ENCODE results near the gene NRGN. TPM values are rescaled to one million over a fixed set of nuclear protein-coding genes. Genes with fewer than 3 reads are reported as not detected.

Gene NRGN
- total RNA-seq: 79.9 TPM
- long read RNA-seq, partial matches to known transcripts: 6 of 45 reads
- long read RNA-seq, other reads (novel, unspliced or antisense): 39 of 45 reads

- Histone ChIP-seq H3K27ac (peak within 1 kb of the TSS; percentile 36), H3K4me3 (peak within 1 kb of the TSS; percentile 64), H3K4me1 (peaks cover 12% of the 10 kb centered on the region), H3K27me3 (peaks cover 6% of the 10 kb centered on the region), H3K36me3 (no peaks in the 10 kb centered on the region), H3K9me3 (no peaks in the 10 kb centered on the region)
- intact Hi-C loops (cut with DNase I): no loop called here
- peak; percentile 97 for ATAC-seq
- DNase-seq: peak; percentile 96
- no peak for TF ChIP-seq CTCF (IDR thresholded peaks at IDR 0.05)
These were observed at the start of gene NRGN for GRCh38 chr11:124739479-124740276. Gene NRGN, plus strand, starts transcription at chr11:124739942. Its CDS starts 143 bp downstream, at chr11:124740085.

- no peak for TF ChIP-seq CTCF (IDR thresholded peaks at IDR 0.05)
- Histone ChIP-seq H3K4me3 (no peak overlapping the region), H3K27me3 (no peaks in the 10 kb centered on the region), H3K4me1 (no peaks in the 10 kb centered on the region), H3K9me3 (no peaks in the 10 kb centered on the region), H3K27ac (no peak overlapping the region), H3K36me3 (no peaks in the 10 kb centered on the region)
- DNase-seq: no peak
- intact Hi-C loops (cut with DNase I): no loop called here
- no peak for ATAC-seq
These were observed 46.6 kb upstream of the NRGN start for GRCh38 chr11:124693142-124693541.

- intact Hi-C loops (cut with DNase I): no loop called here
- Histone ChIP-seq H3K27me3 (no peaks in the 10 kb centered on the region), H3K36me3 (no peaks in the 10 kb centered on the region), H3K9me3 (no peaks in the 10 kb centered on the region), H3K4me3 (no peak overlapping the region), H3K4me1 (no peaks in the 10 kb centered on the region), H3K27ac (no peak overlapping the region)
- no peak for DNase-seq
- TF ChIP-seq CTCF (IDR thresholded peaks at IDR 0.05): no peak
- no peak for ATAC-seq
These were observed 40.2 kb upstream of the NRGN start for GRCh38 chr11:124699547-124699946.

GRCh38 chr11:124700028-124700427, 39.7 kb upstream of the NRGN start:
- H3K4me1 ChIP-seq: no peaks in the 10 kb centered on the region
- no peaks in the 10 kb centered on the region for H3K9me3 ChIP-seq
- H3K4me3 ChIP-seq: no peak overlapping the region
- no peak for ATAC-seq
- no peak for DNase-seq
- intact Hi-C loops (cut with DNase I): no loop called here
- no peak for TF ChIP-seq CTCF (IDR thresholded peaks at IDR 0.05)
- H3K27me3 ChIP-seq: no peaks in the 10 kb centered on the region
- no peaks in the 10 kb centered on the region for H3K36me3 ChIP-seq
- H3K27ac ChIP-seq: no peak overlapping the region

- no peaks in the 10 kb centered on the region for H3K36me3 ChIP-seq
- no peak overlapping the region for H3K27ac ChIP-seq
- ATAC-seq (no peak), DNase-seq (no peak)
- intact Hi-C loops (cut with DNase I): no loop called here
- H3K4me3 ChIP-seq: no peak overlapping the region
- TF ChIP-seq CTCF (IDR thresholded peaks at IDR 0.05): no peak
- no peaks in the 10 kb centered on the region for H3K4me1 ChIP-seq
- H3K9me3 ChIP-seq: no peaks in the 10 kb centered on the region
- no peaks in the 10 kb centered on the region for H3K27me3 ChIP-seq
These were observed 31.9 kb upstream of the NRGN start for GRCh38 chr11:124707829-124708228.
